ENCODE measurements around the gene IHH.

The IHH gene

DNA sequence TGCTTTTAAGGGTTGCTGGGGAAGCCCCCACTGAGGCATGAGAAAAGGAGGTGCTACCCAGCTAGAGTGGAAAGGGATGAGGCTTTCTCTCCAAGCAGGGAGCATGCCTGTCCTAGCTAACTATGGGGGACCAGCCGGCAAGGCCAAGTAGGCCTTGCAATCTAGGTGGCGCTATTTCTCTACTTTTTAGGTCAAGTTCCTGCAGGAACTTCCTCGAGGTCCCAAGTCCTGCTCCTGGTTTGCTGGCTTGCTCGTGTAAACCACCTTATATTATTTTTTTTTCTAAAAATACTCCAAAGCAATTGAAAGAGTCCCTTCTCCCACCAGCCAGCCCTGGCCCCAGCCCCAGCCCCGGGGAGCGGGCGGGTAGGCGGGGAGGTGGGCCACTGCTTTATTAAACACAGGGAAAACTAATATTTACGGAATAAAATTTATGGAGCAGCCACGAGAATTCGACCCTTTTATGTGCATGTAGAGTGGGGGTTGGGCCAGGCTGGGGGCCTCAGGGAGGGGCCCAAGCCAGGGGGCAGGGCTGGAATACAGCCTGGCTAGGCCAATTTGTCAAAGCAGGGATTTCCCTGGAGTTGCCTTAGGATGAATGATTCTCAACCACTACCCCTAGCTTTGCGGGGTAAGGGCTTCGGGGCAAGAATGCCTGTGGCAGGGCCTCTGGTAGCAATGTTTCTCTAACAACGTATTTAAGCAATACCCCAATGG lies 12.8 kb upstream of the IHH start:
- DNase-seq (ENCODE audit: low spot score), result peak; percentile 56

DNA sequence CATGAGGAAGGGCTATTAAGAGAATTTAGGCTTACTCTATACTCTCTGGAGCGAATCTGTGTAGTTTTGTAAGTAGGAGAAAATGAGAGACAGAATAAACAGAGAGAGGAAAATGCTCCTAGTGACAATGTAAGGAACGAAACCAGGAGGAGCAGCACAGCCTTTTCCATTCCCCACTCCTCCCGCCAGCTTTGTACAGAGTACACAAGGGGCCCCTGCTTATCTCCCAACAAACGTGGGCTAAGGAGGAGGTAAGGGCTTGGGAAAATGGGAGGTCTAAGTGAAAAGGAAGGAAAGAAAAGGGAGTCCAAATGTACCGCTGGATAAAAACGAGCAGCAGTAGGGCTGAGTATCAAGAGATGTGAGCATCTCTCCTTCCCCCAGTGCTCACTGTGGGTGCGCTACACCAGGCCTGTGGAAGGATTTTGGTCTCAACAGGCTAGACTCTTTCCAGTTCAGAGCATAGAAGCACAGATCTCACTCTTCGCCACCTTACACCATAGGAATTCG lies 12.1 kb upstream of the IHH start:
- DNase-seq (ENCODE audit: low spot score), result no peak

DNA sequence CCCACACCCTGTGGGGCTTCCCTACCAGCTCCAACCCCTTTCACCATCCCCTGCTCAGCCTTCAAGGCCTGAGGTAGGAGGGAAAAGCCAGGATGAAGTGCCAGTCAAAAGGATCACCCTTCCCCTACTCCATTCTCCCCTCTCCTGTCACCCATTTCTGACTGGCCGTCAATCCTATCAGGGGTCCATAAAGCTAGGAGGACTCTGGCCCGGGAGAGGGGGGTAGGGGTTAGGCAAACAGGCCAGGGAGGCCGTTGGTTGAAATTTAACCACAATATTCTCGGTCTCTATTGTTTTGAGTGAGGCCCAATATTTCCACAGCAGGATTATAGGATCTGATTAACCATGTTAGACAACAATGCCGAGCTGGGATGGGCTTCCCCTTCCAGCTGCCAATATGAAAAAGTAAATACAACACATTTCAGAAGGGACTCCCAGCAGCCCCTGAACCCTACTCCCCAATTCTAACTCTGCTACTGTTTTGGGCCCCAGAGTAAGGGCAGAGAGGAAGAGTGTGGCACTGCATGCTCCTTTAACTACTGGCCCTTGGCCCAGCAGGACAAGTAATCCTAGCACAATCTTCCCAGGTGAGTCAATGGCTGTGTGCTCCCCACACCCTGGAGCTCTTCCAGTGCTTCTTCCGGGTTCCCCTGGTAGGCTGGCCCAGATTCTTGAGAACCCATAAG lies 10.6 kb upstream of the IHH start:
- DNase-seq (ENCODE audit: low spot score), result no peak

DNA sequence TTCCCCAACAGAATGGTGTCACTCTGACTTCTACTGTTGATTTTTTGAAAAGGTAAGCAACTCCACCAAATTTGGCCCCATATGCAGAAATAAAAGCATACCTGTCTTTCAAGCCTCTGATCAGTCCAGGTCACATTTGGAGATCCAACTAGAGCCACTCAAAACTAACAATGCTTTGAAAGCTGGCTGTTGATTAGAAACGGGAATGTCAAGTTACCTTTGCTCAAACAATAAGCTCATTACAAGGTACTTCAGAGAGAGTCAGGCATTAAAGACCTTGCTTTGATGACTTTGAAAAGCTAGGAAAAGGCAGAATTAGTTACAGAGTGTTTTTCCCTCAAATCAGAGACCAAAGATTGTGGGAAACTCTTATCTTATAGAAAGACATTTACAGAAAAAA lies 4.8 kb upstream of the IHH start:
- DNase-seq (ENCODE audit: low spot score), result no peak

DNA sequence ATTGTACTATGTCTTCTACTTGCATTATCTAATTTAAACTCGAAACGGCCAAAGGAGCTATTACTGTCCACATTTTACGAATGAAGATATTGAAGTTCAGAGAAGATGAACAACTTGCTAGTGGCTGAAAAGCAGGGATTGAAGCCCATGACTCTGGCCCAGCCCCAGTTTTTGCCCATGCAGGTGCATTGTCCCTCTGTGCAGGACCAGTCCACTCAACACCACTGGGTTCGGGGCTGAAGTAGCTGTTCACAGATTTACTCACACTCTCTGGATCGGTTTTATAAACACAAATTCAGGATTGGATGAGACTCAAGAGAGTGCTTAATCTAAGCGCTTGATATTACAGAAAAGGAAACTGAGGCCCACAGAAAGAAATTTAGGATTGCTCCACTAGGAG lies 1.4 kb upstream of the IHH start:
- DNase-seq (ENCODE audit: low spot score), result no peak

DNA sequence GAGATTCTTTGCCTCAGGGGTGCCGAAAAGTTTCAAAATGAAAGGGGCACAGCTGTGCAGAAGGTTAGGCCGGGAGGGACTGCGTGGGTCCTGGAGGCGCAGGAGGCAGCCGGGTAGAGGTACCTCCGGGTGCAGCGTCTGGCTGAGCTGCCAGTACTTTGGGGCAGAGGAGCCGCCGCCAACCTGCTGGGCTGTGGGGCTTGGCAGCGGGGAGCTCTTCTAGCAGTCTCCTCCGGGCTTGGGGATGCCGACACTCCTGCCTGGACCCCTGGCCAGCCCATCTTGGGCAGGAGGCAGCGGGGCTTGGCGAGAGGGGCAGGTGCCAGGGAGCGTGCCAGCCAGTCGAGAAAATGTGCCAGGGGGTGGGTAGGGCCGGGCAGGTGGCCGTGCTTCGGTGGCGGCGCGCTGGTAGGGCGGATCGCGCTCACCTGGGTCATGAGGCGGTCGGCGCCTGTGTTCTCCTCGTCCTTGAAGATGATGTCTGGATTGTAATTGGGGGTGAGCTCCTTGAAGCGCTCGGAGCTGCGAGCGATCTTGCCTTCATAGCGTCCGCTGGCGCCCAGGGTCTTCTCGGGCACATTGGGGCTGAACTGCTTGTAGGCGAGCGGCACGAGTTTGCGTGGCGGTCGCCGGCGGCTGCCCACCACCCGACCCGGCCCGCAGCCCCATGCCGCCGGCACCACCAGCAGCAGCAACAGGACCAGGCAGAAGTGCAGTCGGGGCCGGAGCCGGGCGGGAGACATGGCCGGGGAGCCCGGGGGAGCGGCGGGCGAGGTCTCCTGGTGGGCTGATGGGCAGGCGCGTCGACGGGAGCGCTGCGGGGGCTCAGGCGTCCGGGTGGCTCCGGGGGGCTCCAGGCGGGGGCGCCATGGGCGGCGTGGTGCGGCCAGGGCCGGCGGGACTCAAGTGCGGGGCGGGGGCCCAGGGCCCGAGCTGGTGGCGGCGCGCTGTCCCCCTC lies 717 bp downstream of the IHH start:
- no peak for DNase-seq (ENCODE audit: low spot score)

DNA sequence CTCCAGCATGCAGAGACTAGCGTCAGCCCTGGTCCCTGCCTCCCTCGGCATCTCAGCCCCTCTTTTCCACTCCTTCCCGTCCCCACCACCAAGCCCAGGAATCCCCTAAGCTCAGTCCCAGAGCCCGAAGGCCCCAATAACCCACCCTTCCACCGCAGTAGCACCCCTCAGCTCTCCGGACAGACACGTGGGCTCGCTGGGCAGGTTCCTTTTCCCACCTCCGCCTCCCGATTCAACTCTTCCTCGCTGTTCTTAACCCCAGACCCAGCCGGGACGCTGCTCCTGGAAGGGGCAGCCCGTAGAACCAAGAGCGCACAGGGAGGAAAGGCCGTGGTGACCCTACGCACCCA lies 1.4 kb downstream of the IHH start:
- no peak for DNase-seq (ENCODE audit: low spot score)

DNA sequence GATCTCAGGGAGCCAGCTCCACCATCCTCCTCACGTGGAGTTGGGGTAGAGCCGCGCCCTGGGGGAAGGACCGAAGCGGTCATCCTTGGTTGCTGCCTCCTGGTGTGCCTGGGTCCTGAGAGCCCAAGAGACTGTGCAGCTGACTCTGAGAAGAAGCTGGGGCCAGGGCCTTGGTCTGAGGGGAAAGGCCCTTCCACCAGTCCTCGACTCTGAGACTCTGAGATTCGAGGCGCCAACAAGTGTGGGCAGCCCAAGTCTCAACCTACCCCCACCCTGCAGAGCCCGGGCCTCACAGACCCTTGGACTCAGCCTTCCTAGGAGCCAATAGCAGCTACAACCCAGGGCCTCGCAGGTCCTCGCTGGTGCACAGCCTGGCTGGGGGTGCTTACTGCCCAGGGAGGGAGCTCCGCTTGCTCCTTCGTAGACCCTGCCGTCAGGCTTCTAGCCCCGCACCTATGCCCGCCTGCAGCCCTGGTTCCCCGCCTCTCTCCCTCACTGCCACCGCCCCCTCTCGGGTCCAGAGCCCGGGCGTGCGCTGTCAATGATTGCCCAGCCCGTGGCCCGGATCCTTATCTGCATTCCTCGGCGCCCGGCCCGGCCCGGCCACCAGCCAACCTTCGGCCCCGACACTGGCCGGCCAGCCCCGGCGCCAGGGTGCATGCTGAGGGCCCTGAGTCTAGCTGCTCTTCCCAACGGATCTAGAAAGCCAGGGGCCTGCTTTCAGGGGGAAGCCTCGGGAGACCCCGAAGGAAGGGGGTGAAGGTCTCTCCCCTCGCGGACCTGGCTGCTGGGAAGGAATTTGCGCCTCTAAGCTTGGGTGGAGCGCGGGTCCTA lies 2.0 kb downstream of the IHH start:
- no peak for DNase-seq (ENCODE audit: low spot score)

DNA sequence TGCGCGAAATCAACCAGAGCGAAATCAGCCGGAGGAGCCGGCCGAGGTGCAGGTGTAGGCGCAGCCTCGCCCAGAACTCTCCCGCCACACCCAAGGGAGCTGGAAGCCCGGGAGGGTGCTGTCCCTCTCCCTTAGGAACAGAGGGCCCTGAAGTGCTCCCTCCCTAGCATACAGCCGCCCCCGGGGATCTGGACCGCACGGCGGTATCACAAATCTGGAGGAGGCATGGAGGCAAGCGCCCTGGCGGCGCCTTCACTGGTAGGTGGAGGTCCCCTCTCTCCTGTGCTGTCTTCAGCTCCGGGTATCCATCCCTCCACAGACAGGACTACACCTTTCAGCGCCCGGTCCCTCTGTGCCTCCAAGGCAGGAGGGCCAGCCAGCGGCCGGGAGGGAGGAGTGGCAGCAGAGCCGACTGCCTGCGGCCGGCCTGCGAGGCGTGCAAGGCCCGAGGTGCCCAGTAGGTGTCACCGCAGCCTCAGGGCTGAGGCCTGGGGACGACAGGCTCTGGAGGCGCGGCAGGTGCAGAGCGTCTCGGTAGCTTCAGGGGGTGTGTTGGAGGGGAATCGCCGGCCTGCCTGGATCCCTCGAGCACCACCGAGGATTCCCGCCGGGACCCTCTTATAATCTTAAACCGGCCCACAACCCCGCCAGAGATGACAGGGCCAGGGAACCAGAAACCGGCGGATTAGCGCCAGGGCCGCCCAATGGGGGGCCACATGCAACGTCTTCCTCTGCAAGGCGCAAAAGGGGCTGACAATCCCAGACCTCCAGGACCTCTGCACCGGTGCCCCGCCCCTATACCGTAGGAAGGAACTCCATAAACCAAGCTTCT lies 2.8 kb downstream of the IHH start:
- peak; percentile 55 for DNase-seq (ENCODE audit: low spot score)

DNA sequence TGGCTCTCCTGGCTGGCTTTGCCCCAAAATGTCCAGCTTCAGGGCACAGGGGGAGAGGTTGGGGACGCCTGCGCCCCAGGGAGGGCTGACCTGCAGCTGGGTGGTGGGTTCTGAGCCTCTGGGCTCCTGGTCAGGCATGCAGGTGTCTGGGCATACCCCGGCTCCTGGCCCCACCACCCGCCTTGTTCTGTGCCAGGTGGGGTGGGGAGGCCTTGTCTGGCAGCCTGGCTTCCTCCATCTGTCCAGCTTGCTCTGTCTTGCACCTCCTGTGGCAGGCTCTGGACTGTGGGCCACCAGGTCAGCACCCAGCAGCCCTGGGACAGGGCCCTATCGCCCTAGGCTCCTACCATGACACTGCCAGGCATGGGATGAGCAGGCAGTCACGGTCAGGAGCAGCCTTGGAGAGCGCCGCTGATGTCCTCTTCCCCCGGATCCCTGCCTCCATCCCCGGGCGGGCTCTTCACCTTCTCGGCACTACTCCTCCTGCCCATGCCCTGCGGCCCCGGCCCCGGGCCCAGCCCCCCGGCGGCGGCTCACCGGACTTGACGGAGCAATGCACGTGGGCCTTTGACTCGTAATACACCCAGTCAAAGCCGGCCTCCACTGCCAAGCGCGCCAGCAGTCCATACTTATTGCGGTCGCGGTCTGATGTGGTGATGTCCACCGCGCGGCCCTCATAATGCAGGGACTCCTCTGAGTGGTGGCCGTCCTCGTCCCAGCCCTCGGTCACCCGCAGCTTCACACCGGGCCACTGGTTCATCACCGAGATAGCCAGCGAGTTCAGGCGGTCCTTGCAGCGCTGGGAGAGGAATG lies 3.6 kb downstream of the IHH start:
- DNase-seq (ENCODE audit: low spot score), result no peak

DNA sequence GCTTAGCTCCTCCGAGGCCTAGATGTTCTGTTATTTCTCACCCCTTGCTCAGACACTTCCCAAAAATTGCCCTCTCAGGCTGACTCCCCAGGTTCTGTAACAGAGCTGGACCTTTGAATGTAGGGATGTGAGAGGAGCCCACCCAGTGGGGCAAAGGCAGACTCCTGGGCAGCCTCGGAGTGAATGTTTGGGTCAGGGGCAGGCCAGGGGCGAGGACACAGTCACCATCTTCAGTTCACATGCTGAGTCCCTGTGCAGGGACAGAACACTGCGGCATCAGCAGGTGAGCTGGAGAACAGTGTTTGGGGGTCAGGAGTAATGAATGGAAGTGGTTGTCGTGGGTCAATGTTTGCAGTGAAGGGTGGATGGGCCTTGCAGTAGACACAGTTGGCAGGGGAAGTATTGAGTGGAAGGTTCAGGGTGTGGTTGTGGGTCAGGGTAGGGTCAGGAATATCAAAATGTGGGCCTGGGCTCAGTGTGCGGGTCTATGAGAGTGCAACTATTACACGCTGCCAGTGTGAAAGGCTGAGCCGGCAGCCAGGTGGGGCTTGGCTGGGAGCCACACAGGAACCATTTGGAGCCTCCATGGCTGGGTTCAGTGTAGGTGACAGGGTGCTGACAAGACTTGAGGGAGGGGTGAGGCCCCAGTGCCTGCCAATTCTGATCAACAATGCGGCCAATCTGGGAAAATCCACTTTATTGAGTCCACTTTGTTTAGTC lies 4.4 kb downstream of the IHH start:
- DNase-seq (ENCODE audit: low spot score), result no peak

DNA sequence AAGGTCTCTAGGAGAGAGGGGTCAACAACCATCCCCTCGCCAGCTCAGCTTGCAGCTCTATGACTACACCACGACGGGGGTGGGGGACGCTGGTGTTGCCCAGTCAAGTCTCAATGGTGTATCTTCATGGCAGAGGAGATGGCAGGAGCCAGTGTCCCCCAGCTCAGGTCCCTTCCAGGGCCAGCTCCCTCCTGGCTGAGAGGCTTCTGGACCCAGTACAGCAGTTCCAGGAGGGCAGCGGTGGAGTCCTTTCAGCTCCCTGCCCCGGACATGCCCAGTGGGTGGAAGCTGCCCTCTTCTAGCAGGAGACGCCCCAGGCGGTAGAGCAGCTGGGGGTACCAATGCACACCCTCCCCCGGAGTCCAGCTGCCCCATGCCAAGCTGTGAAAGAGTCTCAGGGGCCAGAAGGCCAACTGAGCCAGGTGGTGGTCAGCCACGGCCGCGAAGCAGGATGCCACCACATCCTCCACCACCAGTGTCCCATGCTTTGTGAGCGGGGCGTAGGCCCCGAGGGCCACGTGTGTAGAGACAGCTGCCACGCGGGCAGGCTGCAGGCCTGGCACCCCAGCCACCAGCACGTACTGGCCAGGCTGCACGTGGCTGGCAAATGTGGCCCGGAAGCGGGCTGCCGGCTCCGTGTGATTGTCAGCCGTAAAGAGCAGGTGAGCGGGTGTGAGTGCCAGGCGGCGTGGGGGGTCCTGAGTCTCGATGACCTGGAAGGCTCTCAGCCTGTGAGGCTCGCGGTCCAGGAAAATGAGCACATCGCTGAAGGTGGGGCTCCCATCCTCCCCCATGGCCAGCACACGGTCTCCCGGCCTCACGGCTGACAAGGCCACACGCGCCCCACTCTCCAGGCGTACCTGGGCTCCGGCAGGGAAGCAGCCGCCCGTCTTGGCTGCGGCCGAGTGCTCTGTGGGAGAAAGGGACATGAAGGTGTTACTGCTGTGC lies 5.5 kb downstream of the IHH start:
- no peak for DNase-seq (ENCODE audit: low spot score)

DNA sequence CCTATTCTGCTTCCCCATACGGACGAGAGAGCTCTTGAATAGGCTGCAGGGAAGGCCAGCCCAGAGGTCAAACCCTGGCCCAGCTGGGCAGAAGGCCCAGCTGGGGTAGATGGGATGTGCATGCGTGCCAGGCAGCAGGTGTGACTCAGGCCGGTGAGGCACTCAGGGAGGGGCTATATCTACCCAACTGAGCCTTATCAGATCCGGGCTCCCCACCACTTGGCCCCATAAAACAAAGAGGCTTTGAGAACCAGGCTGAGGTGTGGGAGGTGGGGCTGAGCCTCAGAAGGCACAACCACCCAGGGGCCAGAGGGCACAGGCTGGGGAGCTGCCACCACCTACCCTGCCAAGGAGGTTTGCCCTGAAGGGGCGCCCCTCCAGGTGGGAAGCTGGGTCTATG lies 11.4 kb downstream of the IHH start:
- no peak for DNase-seq (ENCODE audit: low spot score)

DNA sequence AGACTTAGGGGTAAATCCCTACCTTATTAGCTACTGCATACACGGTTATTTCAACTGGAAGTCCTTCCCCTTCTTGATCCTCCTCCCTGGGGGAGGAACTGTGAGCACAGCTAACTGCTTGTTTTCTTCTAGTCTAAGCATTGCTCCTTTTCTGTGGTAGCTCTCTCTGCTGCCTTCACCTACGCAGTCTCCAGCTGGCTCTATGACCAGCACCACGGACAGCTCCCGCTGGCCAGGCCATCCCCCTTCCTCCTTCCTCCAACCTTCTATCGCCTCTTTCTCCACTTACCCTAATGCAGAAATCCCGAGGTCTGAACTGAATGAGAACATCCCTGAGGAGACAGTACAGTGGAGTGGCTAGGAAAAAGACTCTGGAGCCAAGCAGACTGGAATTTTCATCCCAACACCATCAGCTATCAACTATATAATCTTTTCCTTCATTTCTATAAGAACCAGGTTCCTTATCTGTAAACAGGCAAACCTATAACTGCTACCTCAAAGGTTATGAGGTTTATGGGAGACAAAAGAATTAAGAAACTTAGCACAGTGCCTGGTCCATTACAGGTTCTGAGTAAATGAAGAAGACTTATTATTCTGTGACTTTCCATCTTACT lies 14.7 kb downstream of the IHH start:
- no peak for DNase-seq (ENCODE audit: low spot score)

DNA sequence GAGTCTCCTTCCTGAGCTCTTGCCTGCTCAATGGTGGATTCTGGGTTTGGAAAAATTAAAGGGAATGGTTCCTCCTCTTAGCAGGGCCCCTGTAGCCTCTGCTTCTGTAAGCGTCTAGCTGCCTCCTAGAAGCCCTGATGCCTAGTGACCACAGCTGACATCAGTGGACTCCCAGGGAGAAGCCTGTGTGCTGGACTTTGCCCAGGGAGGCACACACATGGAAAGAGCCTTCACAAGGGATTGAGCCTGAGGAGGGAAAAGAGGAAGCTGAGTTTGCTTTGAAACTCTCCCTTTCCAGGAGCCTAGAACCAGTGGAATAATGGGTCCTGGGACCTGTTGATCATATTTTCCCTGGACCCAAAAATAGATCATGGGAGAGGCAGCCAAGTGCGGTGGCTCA lies 18.0 kb downstream of the IHH start:
- no peak for DNase-seq (ENCODE audit: low spot score)

DNA sequence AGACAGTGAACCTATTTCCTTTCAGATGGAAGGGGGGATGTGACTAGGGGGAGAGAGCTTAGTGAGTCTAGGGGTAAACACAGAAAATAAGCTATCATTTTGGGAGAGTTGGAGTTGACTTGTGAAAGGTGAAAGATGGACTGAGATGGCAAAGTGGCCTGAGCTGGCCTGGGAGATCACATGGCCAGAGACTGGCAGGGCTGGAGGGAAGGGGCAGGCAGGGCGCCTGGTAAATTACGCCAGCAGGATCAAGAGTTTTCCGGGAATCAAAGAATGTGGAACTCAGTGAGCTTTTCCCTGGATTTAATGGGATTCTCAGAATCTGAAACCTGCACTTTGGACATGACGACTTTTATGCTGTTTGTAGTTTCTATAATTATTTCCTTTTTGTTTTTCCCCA lies 18.6 kb downstream of the IHH start:
- DNase-seq (ENCODE audit: low spot score), result no peak

DNA sequence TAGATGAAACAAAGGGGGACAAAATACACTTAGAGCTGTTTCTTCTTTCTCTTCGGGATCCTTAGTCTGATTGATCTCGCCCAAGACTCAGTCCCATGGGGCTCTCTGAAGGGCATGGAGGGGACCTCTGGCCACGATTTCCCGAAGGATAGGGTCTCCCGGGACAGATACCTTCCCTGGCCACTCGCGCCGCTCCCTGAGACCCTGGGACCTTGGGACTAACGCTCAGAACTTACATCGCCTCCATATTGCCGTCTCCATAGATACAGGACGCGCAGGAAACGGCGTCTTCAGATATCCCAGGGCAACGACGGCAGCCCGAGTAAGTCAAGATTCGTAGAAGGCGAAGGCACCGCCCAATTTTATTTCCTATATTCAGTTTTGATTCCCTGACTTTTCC lies 19.5 kb downstream of the IHH start, which contains the start of gene CFAP65:
TSS of gene CFAP65 (minus strand) at position 265 of the 400 bp plus-strand sequence. CDS start 2,468 bp downstream, outside the sequence.
- DNase-seq (ENCODE audit: low spot score), result no peak

DNA sequence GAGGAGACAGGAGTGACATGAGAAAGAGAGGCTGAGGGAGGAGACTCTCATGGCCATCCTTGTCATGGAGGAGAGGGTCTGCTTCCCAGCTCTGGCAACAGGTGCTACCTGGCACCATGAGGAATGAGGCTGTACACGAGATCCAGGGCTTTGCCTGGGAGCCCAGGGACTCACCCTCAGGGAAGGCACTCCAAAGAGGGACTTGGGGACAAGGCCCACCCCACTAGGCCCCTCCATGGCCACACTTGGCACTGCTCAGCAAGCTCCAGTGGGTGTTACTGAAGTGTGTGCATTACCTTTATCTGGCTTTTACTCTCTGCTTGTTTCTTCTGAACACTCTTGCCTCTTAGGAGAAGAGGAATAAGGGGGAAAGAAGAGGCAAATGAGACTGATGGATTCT lies 22.1 kb downstream of the IHH start:
- DNase-seq (ENCODE audit: low spot score), result no peak

Measured in hematopoietic multipotent progenitor cell treated with erythropoietin and hydrocortisone succinate and interleukin-3 and kit ligand, for 15 days (in vitro differentiated cells).